SK-N-SH (cell line): ENCODE results near the gene RPS6KA5.
"Not testable (repeated sequence)": the region's sequence is repeated elsewhere in the genome, so short reads cannot be mapped to it uniquely, and the experiment has no call there.

Source experiments
- CTCF ChIP-seq: fragments of 200-600 bp; sonication (generic); IDR thresholded peaks from 2 replicates; pipeline ENCODE4 v1.6.1; 2017; ENCODE audit warnings: antibody characterized with exemption, mild to moderate bottlenecking, moderate library complexity
- EP300 ChIP-seq, 2 experiments: IDR thresholded peaks; 2 replicates each; pipeline versions ENCODE4 v1.4.0 to v1.6.1; 2012; ENCODE audit warnings: borderline replicate concordance in 1 of 2, low read depth in 1 of 2, low read length in 1 of 2
- EZH2phosphoT487 ChIP-seq: fragments of 200-600 bp; sonication (generic); IDR thresholded peaks from 2 replicates; pipeline ENCODE4 v1.6.1; 2017; ENCODE audit warnings: low read depth, mixed run types, mild to moderate bottlenecking, antibody characterized with exemption, moderate library complexity, borderline replicate concordance
- FOXJ3 ChIP-seq: sonication (generic); formaldehyde crosslinking; IDR thresholded peaks from 2 replicates; pipeline ENCODE4 v1.5.1; 2020; ENCODE audit warnings: mild to moderate bottlenecking, missing genetic modification reagents
- FOXM1 ChIP-seq: IDR thresholded peaks from 2 replicates; pipeline ENCODE4 v1.4.0; 2012; ENCODE audit warnings: low read depth, mild to moderate bottlenecking
- IRF3 ChIP-seq: fragments of 150-350 bp; IDR thresholded peaks from 2 replicates; pipeline ENCODE4 v1.6.1; 2016; ENCODE audit warnings: mild to moderate bottlenecking, low read depth, low read length
- MAX ChIP-seq: IDR thresholded peaks from 2 replicates; pipeline ENCODE4 v1.4.0; 2012; ENCODE audit warnings: low read depth
- MXI1 ChIP-seq: IDR thresholded peaks from 2 replicates; pipeline ENCODE4 v1.6.1; 2012; ENCODE audit warnings: mild to moderate bottlenecking, low read depth, low read length, improper control_type of control experiment
- NFIC ChIP-seq: IDR thresholded peaks from 2 replicates; pipeline ENCODE4 v1.4.0; 2012; ENCODE audit warnings: borderline replicate concordance
- RAD21 ChIP-seq: IDR thresholded peaks from 2 replicates; pipeline ENCODE4 v1.6.1; 2012; ENCODE audit warnings: mild to moderate bottlenecking, low read length
- RCOR1 ChIP-seq: fragments of 150-350 bp; IDR thresholded peaks from 2 replicates; pipeline ENCODE4 v1.6.1; 2017; ENCODE audit warnings: antibody characterized with exemption, low read length
- ZBTB33 ChIP-seq: IDR thresholded peaks from 2 replicates; pipeline ENCODE4 v1.4.0; 2012; ENCODE audit warnings: low read depth, borderline replicate concordance

GRCh38 chr14:90823542-90823941 lies 236.9 kb downstream of the RPS6KA5 start:
- not testable (repeated sequence) for TF ChIP-seq EZH2phosphoT487; CTCF; RAD21; MXI1; RCOR1; MAX; EP300 (IDR thresholded peaks at IDR 0.05; ENCODE audit: borderline replicate concordance in 1 of 2, low read depth in 1 of 2, low read length in 1 of 2); ZBTB33; IRF3; FOXJ3 (CRISPR knock-in tag); NFIC; FOXM1
